IgD-negative memory B cell (primary cell): ENCODE results near the gene BROX. TPM values are rescaled to one million over a fixed set of nuclear protein-coding genes. Genes with fewer than 3 reads are reported as not detected.

Source experiments
- H3K27ac Mint-ChIP-seq, 3 donors: one replicate each; pipeline ENCODE4 v1.8.0; 2020 to 2022; ENCODE audit warnings: mild to moderate bottlenecking in 3 of 3, mixed read lengths in 3 of 3, moderate library complexity in 1 of 3
- H3K27me3 Mint-ChIP-seq: one replicate; pipeline ENCODE4 v1.8.0; 2021; ENCODE audit warnings: mixed read lengths
- H3K36me3 Mint-ChIP-seq: one replicate; pipeline ENCODE4 v1.8.0; 2020; ENCODE audit warnings: mild to moderate bottlenecking, mixed read lengths
- H3K4me1 Mint-ChIP-seq, 3 donors: one replicate each; pipeline ENCODE4 v1.8.0; 2020 to 2022; ENCODE audit warnings: mixed read lengths in 3 of 3, mild to moderate bottlenecking in 1 of 3
- H3K4me3 Mint-ChIP-seq, 4 donors: one replicate each; pipeline ENCODE4 v1.8.0; 2020 to 2022; ENCODE audit warnings: mild to moderate bottlenecking in 4 of 4, mixed read lengths in 4 of 4, moderate library complexity in 3 of 4
- H3K9me3 Mint-ChIP-seq, 3 donors: one replicate each; pipeline ENCODE4 v1.8.0; 2020 to 2021; ENCODE audit warnings: mixed read lengths in 3 of 3, mild to moderate bottlenecking in 1 of 3
- polyA plus RNA-seq: library from polyadenylated mRNA; unstranded; fragments of 300-500 nt; fragmentation: Illumina TruSeq; gene quantifications from one replicate; pipeline ENCODE4 v1.2.3, GENCODE V29; 2021

Gene BROX
- polyA plus RNA-seq, 1 donor from 2014 or later: 13.6 TPM

- no peaks in the 10 kb centered on the region for H3K36me3 Mint-ChIP-seq
- H3K9me3 Mint-ChIP-seq: peaks cover 0 to 12% (median 0%) of the 10 kb centered on the region in 3 donors
- H3K27ac Mint-ChIP-seq: no peak overlapping the region
- H3K4me1 Mint-ChIP-seq: peaks cover 9 to 12% (median 12%) of the 10 kb centered on the region in 3 donors
- peaks cover 1% of the 10 kb centered on the region for H3K27me3 Mint-ChIP-seq
- no peak overlapping the region for H3K4me3 Mint-ChIP-seq
Observed at GRCh38 chr1:222777977-222778376, 65.6 kb downstream of the BROX start.

DNA sequence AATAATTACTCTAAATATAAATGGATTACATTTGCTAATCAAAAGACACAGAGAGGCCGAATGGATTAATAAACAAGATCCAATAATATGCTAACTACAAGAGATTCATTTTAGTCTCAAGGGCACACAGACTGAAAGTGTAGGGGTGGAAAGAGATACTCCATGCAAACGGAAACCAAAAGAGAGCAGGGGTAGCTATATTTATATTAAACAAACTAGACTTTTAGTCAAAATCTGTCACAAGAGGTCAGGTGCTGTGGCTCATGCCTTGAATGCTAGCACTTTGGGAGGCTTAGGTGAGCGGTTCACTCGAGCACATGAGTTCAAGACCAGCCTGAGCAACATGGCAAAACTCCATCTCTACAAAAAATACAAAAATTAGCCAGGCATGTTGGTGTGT is 68.9 kb downstream of the BROX start:
- Mint-ChIP-seq H3K4me3 (no peak overlapping the region), H3K27ac (no peak overlapping the region), H3K27me3 (peaks cover 1% of the 10 kb centered on the region), H3K36me3 (no peaks in the 10 kb centered on the region), H3K4me1 (peaks cover 1 to 21% (median 3%) of the 10 kb centered on the region in 3 donors), H3K9me3 (peaks cover 0 to 12% (median 0%) of the 10 kb centered on the region in 3 donors)

DNA sequence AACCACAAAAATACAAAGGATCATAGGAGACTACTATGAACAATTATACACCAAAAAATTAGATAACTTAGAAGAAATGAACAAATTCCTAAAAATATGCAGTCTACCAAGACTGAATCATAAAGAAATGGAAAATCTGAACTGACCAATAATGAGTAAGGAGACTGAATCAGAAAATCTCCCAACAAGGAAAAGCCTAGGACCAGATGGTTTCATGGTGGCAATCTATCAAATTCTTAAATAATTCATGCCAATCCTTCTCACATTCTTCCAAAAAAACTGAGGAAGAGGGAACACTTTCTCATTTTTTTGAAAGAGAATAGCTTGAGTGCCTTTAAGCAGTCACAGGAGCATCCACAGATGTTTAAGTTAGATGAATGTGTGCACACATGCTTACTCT is 70.7 kb downstream of the BROX start:
- Mint-ChIP-seq H3K4me3 (no peak overlapping the region), H3K4me1 (peaks cover 1 to 26% (median 2%) of the 10 kb centered on the region in 3 donors), H3K9me3 (peaks cover 0 to 12% (median 0%) of the 10 kb centered on the region in 3 donors), H3K36me3 (peaks cover 3% of the 10 kb centered on the region), H3K27me3 (peaks cover 1% of the 10 kb centered on the region), H3K27ac (no peak overlapping the region)

DNA sequence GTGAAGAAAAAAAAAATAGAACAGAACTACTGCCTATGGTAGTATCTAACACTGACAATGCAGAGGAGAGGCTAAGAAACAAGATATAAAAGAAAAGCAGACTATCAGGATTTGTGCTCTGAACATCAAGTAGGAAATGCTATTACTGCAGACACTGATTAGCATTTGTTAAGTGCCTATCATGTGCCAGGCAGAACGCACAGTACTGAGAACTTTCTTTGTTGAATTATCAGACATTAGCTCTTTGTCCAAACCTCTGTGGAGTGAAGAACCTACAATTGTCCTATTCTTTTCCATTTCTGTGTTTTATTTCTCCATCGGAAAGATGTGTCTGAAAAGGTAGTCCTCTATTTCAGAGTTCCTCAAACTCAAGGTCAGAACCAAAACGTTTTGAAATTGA is 72.0 kb downstream of the BROX start:
- Mint-ChIP-seq H3K27ac (no peak overlapping the region), H3K9me3 (peaks cover 0 to 12% (median 6%) of the 10 kb centered on the region in 3 donors), H3K4me1 (peaks cover 6 to 36% (median 13%) of the 10 kb centered on the region in 3 donors), H3K27me3 (peaks cover 1% of the 10 kb centered on the region), H3K4me3 (no peak overlapping the region), H3K36me3 (peaks cover 3% of the 10 kb centered on the region)

Other genes starting within 250 kb of the BROX start
- gene HHIPL2, start 164.5 kb upstream of the BROX start, polyA plus RNA-seq: not detected
- gene TAF1A, start 122.6 kb upstream of the BROX start, polyA plus RNA-seq: 13.9 TPM
- gene MIA3, start 94.5 kb upstream of the BROX start, polyA plus RNA-seq: 61.3 TPM
- gene AIDA, start 73 bp upstream of the BROX start, polyA plus RNA-seq: 67.1 TPM
- gene FAM177B, start 24.6 kb downstream of the BROX start, polyA plus RNA-seq: 30.0 TPM
- 5.4 TPM for gene DISP1, start 102.5 kb downstream of the BROX start, polyA plus RNA-seq